Lower leg skin (tissue), 4 donors: ENCODE data around the gene FLNC. TPM values are rescaled to one million over a fixed set of nuclear protein-coding genes. Genes with fewer than 3 reads are reported as not detected.

Experiments used
- DNase-seq, 2 donors: peaks; one replicate each; pipeline ENCODE4 v3.0.0-alpha.2; 2019; ENCODE audit warnings: low spot score in 2 of 2
- H3K4me3 ChIP-seq: fragments of 200-600 bp; sonication (generic); 2 replicates; pipeline ENCODE4 v1.5.1; 2017; ENCODE audit warnings: mild to moderate bottlenecking, low read depth; ENCODE audit not compliant: poor library complexity, severe bottlenecking
- POLR2A ChIP-seq, 2 donors: fragments of 450-650 bp; IDR thresholded peaks; one replicate each; pipeline ENCODE4 v1.6.1; 2016 to 2017; ENCODE audit warnings: antibody characterized with exemption in 2 of 2, mild to moderate bottlenecking in 1 of 2, moderate library complexity in 1 of 2
- WGBS, 2 donors: methylation state at CpG; one replicate each; pipeline ENCODE4 v1.1.5; 2018; 5-methylcytosine and 5-hydroxymethylcytosine counted together
- intact Hi-C: fragments of 100-400 bp; cut with DNase I; formaldehyde crosslinking; loops from one replicate; pipeline ENCODE4 v1.15.0; 2023; ENCODE audit warnings: low total_unique reads
- total RNA-seq, 4 donors: library from RNA; depleted of rRNA; stranded (reverse); fragments of >200 nt; gene quantifications; one replicate each; pipeline ENCODE4 v1.1.0, GENCODE V29; 2016
- TF ChIP-seq, protein P1 (sequence below), 3 donors: fragments of 450-650 bp; IDR thresholded peaks; one replicate each; pipeline ENCODE4 v1.5.1; 2016; ENCODE audit warnings: antibody characterized with exemption in 3 of 3, mild to moderate bottlenecking in 3 of 3, moderate library complexity in 2 of 3

Gene FLNC
- total RNA-seq, 4 donors from 2014 or later = 5.0 to 11.1 (median 6.2) TPM

DNA sequence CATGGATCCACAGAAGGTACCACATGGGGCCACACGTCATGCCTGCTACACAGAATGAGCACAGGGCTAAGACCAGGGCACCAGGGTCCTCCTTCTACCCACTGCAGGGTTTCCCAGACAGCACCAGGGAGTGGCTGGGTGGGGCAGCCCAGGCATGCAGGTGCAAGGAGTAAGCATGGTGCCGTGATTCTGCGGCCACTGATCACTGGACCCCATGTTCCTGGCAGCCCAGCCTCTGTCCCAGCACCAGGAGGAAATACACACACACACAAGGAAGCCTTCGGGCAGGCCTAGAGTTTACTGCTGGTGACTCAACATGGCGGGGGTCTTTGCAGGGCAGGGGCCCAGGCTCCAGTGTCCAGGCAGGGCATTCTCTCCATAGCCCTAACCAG, 46.4 kb downstream of the FLNC start:
- TF ChIP-seq POLR2A (IDR thresholded peaks at IDR 0.05) = no peak
- TF ChIP-seq, protein P1, sequence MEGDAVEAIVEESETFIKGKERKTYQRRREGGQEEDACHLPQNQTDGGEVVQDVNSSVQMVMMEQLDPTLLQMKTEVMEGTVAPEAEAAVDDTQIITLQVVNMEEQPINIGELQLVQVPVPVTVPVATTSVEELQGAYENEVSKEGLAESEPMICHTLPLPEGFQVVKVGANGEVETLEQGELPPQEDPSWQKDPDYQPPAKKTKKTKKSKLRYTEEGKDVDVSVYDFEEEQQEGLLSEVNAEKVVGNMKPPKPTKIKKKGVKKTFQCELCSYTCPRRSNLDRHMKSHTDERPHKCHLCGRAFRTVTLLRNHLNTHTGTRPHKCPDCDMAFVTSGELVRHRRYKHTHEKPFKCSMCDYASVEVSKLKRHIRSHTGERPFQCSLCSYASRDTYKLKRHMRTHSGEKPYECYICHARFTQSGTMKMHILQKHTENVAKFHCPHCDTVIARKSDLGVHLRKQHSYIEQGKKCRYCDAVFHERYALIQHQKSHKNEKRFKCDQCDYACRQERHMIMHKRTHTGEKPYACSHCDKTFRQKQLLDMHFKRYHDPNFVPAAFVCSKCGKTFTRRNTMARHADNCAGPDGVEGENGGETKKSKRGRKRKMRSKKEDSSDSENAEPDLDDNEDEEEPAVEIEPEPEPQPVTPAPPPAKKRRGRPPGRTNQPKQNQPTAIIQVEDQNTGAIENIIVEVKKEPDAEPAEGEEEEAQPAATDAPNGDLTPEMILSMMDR (IDR thresholded peaks at IDR 0.05) = no peak
- H3K4me3 ChIP-seq = no peak overlapping the region
- no peak for DNase-seq
- intact Hi-C loops = no loop called here
- whole genome bisulfite sequencing, 2 donors = 39 to 65% methylated on average over 3 to 5 of the region's 5 CpGs

DNA sequence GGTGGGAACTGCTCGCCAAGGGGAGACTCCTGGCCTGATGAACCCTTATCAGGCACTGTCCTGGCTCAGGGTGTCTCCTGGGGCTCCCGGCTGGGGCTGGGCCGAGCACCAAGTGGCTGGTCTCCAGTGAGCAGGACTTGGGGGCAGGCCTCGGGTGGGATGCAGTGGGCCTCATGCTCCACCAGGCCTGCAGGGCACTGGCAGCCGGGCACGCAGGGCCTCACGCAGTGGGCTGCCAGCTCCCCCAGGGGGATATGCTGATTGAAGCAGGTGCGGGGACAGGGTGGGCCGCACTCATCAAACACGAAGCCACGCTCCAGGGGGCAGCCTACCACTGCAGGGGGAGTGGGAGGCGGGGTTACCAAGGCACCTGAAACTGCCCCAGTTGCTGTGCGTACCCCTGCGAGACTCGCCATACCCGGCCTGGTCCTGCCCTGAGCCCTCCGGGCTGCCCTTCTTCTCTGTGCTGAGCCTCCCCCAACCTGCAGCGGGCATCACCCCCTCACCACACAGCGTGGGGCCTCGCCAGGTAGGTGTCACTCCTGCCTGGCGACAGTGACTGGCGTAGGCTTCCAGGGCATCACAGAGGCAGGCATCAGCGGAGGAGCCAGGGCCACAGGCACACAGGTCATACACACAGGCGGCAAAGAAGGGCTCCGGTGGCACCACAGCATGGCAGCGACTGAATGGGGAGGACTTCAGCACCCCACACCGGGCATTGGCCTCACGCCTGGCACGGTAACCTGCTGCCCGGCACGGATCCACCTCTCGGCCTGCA, 47.0 kb downstream of the FLNC start:
- TF ChIP-seq, protein P1 (IDR thresholded peaks at IDR 0.05) = no peak
- no peak for TF ChIP-seq POLR2A (IDR thresholded peaks at IDR 0.05)
- 86 to 92% methylated on average over 24 to 25 of the region's 32 CpGs for WGBS, 2 donors
- no peak overlapping the region for H3K4me3 ChIP-seq
- intact Hi-C loops = no loop called here
- no peak for DNase-seq

DNA sequence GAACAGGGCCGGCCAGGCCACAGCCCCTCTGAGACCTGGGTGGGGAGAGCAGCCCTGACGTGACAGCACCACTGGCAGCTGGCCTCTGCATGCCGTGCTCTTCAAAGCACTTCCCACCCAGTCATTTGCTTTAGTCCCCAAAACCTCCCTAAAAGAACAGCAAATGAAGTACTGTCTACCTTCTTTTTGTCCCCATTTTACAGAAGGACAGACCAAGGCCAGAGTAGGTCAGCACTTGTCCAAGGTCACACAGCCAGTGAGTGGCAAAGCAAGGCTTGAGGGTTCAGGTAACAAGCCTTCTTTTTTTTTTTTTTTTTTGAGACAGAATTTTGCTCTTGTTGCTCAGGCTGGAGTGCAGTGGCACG, 47.5 kb downstream of the FLNC start:
- intact Hi-C loops = no loop called here
- no peak overlapping the region for H3K4me3 ChIP-seq
- TF ChIP-seq, protein P1 (IDR thresholded peaks at IDR 0.05) = no peak
- no peak for TF ChIP-seq POLR2A (IDR thresholded peaks at IDR 0.05)
- DNase-seq = no peak
- 74 to 82% methylated on average over 4 of the region's 4 CpGs for WGBS, 2 donors

DNA sequence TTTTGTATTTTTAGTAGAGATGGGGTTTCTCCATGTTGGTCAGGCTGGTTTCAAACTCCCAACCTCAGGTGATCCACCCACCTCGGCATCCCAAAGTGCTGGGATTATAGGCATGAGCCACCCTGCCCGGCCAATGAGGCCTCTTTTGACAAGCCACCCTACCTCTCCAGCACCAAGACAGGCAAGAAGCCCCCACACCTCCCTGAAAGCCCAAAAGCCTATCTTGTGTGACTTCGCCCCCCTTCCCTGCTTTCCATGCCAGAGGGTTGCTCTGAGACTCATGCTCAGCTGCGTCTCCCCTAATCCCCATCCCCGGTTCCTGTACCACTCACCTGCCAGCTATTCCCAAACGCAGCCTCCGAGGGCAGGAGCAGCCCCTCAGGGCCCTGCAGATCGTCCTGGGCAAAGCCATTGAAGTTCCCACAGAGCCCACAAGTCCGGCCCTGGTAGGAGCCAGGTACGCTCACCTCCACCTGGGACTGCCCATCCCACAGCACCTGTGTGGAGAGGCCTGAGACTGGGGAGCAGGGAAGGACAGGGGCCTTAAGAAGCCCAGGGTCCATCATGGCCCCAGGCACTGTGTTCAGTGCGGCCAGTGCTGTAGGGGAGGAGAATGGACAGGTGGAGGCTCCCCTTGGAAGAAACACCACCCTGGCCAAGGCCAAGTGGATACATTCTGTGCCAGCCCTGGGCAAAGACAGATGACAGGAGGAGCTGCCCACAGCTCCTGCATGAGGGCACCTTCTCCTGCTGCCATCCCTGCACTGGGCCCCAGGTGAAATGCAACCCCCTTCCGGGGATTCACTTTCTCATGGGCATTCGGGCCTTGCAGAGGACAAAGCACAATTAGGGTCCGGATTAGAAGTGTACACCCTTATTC, 48.3 kb downstream of the FLNC start:
- intact Hi-C loops = no loop called here
- WGBS, 2 donors = 86 to 90% methylated on average over 14 of the region's 14 CpGs
- TF ChIP-seq, protein P1 (IDR thresholded peaks at IDR 0.05) = no peak
- no peak for TF ChIP-seq POLR2A (IDR thresholded peaks at IDR 0.05)
- H3K4me3 ChIP-seq = no peak overlapping the region
- no peak for DNase-seq

DNA sequence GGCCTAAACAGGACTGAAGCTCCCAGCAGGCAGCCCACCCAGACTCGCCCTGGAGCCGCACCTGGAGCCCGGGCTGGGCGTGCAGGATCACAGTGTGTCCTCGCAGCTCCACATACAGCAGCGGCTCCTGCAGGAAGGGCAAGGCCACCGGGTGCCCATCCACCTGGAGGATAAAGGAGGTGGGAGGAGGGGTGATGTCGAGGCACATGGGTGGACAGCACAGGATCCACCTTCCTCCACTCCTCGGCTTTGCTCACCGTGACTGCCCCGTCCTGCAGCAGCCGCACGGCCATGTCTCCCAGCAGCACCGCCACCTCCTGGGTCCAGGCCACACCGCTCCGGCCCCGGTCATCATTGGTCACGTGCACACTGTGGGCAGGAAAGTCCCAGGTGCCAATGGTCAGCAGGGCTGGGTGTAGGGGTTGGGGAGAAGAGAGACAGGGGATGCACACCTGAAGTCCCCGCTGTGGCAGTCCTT, 49.3 kb downstream of the FLNC start:
- TF ChIP-seq POLR2A (IDR thresholded peaks at IDR 0.05) = no peak
- TF ChIP-seq, protein P1 (IDR thresholded peaks at IDR 0.05) = no peak
- no peak overlapping the region for H3K4me3 ChIP-seq
- intact Hi-C loops = no loop called here
- no peak for DNase-seq
- 77 to 78% methylated on average over 15 to 19 of the region's 19 CpGs for WGBS, 2 donors
